ENCODE results near the gene MAP1S. TPM values are rescaled to one million over a fixed set of nuclear protein-coding genes. Genes with fewer than 3 reads are reported as not detected.

Gene MAP1S
- total RNA-seq, 4 donors from 2014 or later = 14.1 to 23.2 (median 16.5) TPM

DNA sequence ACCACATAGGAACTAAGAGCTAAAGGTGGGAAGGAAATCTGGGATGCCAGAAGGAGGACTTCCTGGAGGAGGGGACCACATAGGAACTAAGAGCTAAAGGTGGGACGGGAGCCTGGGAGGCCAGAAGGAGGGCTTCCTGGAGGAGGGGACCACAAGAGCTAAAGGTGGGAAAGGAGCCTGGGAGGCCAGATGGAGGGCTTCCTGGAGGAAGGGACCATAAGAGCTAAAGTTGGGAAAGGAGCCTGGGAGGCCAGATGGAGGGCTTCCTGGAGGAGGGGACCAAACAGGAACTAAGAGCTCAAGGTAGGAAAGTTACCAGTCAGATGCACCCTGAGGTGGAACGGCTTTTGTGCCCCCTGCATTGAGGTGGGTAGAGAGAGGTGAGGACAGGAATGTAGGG is 22.2 kb downstream of the MAP1S start:
- TF ChIP-seq, protein P1, sequence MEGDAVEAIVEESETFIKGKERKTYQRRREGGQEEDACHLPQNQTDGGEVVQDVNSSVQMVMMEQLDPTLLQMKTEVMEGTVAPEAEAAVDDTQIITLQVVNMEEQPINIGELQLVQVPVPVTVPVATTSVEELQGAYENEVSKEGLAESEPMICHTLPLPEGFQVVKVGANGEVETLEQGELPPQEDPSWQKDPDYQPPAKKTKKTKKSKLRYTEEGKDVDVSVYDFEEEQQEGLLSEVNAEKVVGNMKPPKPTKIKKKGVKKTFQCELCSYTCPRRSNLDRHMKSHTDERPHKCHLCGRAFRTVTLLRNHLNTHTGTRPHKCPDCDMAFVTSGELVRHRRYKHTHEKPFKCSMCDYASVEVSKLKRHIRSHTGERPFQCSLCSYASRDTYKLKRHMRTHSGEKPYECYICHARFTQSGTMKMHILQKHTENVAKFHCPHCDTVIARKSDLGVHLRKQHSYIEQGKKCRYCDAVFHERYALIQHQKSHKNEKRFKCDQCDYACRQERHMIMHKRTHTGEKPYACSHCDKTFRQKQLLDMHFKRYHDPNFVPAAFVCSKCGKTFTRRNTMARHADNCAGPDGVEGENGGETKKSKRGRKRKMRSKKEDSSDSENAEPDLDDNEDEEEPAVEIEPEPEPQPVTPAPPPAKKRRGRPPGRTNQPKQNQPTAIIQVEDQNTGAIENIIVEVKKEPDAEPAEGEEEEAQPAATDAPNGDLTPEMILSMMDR (IDR thresholded peaks at IDR 0.05; ENCODE audit: low read depth) = no peak

DNA sequence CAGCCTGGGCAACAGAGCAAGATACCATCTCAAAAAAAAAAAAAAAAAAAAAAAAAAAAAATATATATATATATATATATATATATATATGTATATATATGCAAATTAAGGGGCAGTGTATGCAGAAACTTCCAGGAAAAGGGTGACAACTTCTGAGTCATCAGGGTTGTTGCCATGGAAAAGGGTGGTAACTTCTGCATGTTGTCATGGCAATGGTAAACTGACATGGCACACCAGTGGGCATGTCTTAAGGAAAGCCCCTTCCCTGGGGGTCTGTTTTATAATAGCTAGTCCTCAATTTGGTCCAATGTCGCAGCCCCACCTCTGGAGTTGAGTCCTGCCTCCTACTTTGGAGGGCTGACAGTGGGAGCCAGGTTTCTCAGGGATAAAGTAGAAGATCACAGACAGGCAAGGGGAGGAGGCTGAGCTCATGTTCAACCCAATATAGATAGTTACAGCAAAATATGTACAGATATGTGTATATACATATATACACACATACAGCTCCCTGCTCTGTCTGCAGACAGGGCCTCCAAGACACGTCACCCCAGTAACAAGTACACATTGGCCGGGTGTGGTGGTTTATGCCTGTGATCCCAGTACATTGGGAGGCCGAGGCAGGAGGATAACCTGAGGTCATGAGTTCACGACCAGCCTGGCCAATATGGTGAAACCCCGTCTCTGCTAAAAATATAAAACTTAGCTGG is 24.7 kb downstream of the MAP1S start:
- TF ChIP-seq, protein P1 (IDR thresholded peaks at IDR 0.05; ENCODE audit: low read depth) = no peak

DNA sequence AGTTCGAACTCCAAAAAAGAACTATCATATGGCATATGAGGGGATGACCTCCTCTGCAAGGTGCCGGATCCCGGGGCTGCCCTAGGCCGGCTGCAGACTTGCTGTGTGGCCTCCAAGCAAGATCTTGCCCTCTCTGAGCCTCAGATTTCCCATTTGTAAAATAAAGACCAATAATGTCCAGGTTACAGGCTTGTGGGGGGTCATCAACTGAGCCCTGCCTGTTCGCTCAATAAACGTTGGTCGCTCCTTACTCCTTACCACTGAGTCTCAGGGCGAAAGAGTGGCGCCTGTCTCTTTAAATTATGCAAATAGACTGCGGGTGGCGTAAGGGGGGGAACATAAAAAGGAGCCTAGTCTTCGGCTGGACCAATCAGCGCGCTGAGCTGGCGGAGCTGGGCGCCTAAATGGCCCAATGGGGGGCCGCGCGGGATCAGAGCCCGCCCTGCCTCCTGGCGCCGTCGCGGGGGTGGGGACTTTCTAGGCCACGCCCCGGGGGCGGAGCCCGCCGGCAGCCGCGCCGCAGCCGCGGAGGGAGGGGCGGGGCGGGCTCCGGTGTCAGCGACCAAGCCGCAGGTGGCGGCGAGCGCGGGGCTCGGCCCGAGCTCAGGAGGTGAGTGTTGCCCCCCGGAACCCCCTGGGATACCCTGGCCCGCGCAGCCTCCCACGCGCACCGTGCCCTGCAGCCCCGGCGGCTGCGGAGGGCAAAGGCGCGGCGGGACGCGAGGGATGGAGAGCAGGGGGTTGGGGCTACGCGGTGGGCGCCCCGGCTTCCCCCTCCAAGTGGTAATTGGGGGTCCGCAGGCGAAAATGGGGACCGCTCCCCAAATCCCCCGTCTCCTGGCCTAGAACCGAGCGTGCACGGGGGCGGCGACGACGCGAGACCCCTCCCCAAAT is 28.2 kb downstream of the MAP1S start:
- TF ChIP-seq, protein P1 (IDR thresholded peaks at IDR 0.05; ENCODE audit: low read depth) = no peak

DNA sequence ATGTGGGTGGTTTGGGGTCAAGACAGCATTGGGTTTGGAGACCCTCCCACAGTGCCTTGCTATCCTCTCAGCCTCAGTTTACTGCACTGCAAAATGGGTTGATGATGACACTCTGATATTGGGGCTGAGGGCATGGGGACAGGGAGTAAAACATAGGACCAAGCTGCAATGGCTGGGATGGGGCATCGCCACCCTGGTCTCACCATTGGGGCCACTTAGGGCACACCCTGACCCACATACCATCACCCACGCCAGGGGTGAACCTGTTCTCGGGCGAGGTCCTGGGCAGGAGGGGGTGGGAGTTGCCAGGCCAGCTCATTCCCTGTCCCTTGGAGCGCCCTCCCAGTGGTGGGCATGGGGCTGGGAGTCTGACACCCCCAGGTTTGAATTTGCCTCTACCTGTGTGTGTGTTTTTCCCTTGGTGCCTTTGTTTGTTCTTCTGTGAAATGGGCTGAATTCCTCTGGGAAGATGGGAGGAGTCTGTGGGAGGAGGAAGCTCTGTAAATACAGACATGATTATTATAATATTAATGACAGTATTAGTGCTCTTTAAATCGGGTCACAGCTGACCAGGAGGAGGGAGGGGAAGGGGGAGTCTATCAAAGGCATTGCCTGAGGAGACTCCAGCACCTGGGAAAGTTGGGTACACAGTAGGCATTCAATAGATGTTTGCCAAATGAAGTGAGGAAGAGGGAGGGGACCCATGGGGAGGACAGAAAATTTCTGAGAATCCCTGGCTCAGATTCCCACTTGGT is 29.8 kb downstream of the MAP1S start:
- TF ChIP-seq, protein P1 (IDR thresholded peaks at IDR 0.05; ENCODE audit: low read depth) = no peak

DNA sequence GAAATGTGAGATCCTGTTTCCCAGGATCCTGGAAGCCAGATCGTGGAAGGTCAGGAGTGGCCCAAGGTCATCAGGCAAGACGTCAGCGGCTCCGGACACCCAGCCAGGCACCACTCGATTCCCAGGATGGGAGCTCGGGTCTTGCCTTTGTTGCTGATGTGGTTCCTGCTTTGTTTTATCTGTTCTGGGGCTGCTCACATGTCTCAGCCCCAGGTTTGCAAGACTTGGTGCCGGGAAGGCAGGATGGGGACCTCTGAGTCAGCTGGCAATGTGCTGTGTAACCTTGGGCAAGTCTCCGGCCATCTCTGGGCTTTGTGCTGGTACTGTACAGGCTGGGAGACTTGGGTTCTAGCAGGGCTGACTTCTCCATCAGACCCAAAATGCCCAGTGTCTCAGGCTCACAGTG is 30.6 kb downstream of the MAP1S start:
- TF ChIP-seq, protein P1 (IDR thresholded peaks at IDR 0.05; ENCODE audit: low read depth) = no peak

DNA sequence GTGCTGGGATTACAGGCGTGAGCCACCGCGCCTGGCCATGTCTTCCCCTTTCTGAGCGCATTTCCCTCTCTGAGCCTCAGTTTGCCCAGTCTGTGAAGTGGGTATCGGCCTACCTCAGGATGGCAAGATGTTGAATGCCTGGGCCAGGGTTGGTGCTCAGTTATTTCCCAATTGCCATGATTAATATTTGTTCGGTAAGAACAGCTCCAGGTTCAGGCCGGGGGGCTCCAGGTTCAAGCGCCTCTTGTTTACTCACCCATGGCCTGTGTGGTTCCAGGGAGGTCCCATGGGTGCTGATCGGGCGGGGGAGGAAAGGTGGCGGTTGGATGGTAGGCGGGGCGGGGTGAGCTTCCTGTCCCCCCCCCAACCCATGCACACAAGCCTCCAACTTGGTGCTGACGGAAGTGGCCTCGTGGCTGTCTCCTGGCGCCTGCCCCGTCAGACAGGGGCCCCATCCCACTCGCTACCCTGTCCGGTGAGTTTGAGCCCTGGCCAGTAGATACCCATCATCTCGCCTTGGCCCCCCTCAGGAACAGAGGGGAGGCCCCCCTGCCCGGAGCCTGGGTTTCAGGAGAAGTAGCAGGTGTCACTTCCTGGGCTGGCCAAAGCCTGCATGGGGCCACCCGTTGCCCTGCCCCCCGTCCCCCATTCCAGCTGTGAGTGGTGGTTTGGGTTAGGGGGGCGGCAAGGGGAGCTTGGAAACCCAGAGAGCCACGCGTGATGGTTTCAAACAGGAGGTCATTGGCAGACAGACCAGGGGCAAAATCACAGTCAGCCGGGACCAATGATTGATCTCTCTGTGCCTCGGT is 32.0 kb downstream of the MAP1S start, which contains the start of gene FCHO1:
Gene FCHO1 (plus strand): TSS at position 375 of the 809 bp plus-strand sequence. CDS start 3,688 bp downstream, outside the sequence.
- TF ChIP-seq, protein P1 (IDR thresholded peaks at IDR 0.05; ENCODE audit: low read depth) = no peak

All from subcutaneous adipose tissue (tissue), 4 donors.